Neural progenitor cell (in vitro differentiated cells): ENCODE data around the gene RAB17.

ENCODE experiments used
- CTCF ChIP-seq: fragments of 200-600 bp; sonication (generic); IDR thresholded peaks from 2 replicates; pipeline ENCODE4 v1.5.1; 2017; ENCODE audit warnings: antibody characterized with exemption, mild to moderate bottlenecking
- EZH2 ChIP-seq: fragments of 200-600 bp; sonication (generic); IDR thresholded peaks from 2 replicates; pipeline ENCODE4 v1.6.1; 2017; ENCODE audit warnings: antibody characterized with exemption, mild to moderate bottlenecking, moderate library complexity

DNA sequence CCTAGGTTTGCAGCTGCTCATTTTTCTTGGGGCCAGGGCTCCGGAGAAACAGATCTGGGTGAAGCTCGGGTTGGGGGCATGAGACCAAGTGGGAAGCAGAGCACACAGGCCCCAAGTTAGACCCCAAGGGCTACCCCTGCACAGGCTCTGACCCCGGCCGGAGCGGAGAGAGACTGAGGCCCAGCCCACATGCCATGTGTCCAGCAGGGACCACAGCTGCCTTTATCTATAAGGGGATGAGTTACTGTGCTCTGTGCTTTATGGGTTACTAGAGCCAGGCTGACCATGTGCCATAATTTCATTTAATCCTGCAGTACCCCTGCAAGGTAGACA, 54.5 kb downstream of the RAB17 start:
- TF ChIP-seq EZH2: no peak
- TF ChIP-seq CTCF: no peak
